GM12878 (cell line): ENCODE measurements around the gene C1orf146. TPM values are rescaled to one million over a fixed set of nuclear protein-coding genes. Genes with fewer than 3 reads are reported as not detected.

Experiments used
- ATAC-seq: fragments of 200-7000 bp; cut with Tn5 transposase; 3 replicates; pipeline ENCODE4 v1.9.1; 2020; ENCODE audit warnings: mild to moderate bottlenecking, moderate library complexity
- Bru-seq: library from RNA; stranded (reverse); fragments of 400-500 nt; gene quantifications from one replicate; lab custom pipeline; 2021; lab: Mats Ljungman, UMichigan
- BruChase-seq, 2 experiments: library from RNA; stranded (reverse); fragments of 400-500 nt; gene quantifications; one replicate each; lab custom pipeline; 2021; lab: Mats Ljungman, UMichigan
- BruUV-seq: library from RNA; stranded (reverse); fragments of 400-500 nt; replicated peaks from 2 replicates; lab custom pipeline; 2021; lab: Mats Ljungman, UMichigan
- CTCF ChIA-PET: fragments of 300-600 bp; sonication (Branson Sonifier 250); formaldehyde crosslinking; extraction: SDS; loops from one replicate; lab custom pipeline; 2021; ENCODE audit warnings: inconsistent platforms; lab: Yijun Ruan, JAX
- POLR2A ChIA-PET: fragments of 350-600 bp; formaldehyde crosslinking; extraction: SDS; loops from one replicate; lab custom pipeline; 2021; ENCODE audit warnings: inconsistent platforms; lab: Charles Lee
- RAD21 ChIA-PET: fragments of 300-600 bp; sonication (Branson Sonifier 250); formaldehyde crosslinking; loops from one replicate; lab custom pipeline; 2023; ENCODE audit warnings: antibody characterized with exemption; ENCODE audit not compliant: unreplicated experiment; lab: Charles Lee
- SMC1A ChIA-PET: fragments of 300-600 bp; sonication (Branson Sonifier 250); formaldehyde crosslinking; loops from one replicate; lab custom pipeline; 2023; ENCODE audit not compliant: unreplicated experiment, uncharacterized antibody; lab: Charles Lee
- DNase-seq: peaks from one replicate; pipeline ENCODE4 v3.0.0-alpha.2; 2011; ENCODE audit warnings: low read depth, low spot score
- FAIRE-seq: peaks from 3 replicates; lab custom pipeline; 2011; peaks lifted over from hg19 to GRCh38; lab: Jason Lieb, UNC
- H2AFZ ChIP-seq: 2 replicates; pipeline ENCODE4 v1.6.0; 2011; ENCODE audit warnings: low read depth, low read length, control low read depth; ENCODE audit not compliant: control insufficient read depth
- H3K27ac ChIP-seq: 2 replicates; pipeline ENCODE4 v1.5.1; 2011; ENCODE audit warnings: control low read depth; ENCODE audit not compliant: control insufficient read depth, insufficient read depth
- H3K27me3 ChIP-seq, 2 experiments: replicated peaks in 1 of 2; 2 replicates each; pipeline versions ENCODE4 v1.6.0 to v1.6.1; 2011; ENCODE audit warnings: low read length in 1 of 2; ENCODE audit not compliant: control insufficient read depth in 2 of 2, insufficient read depth in 2 of 2
- H3K36me3 ChIP-seq, 2 experiments: 2 replicates each; pipeline ENCODE4 v1.5.1; 2011; ENCODE audit warnings: low read length in 1 of 2; ENCODE audit not compliant: control insufficient read depth in 2 of 2, insufficient read depth in 2 of 2
- H3K4me1 ChIP-seq: 2 replicates; pipeline ENCODE4 v1.6.1; 2011; ENCODE audit warnings: mild to moderate bottlenecking, low read length, moderate library complexity, mixed read lengths; ENCODE audit not compliant: control insufficient read depth, insufficient read depth
- H3K4me2 ChIP-seq: 2 replicates; pipeline ENCODE4 v1.6.0; 2011; ENCODE audit warnings: control low read depth; ENCODE audit not compliant: control insufficient read depth, insufficient read depth
- H3K4me3 ChIP-seq: fragments of 200-600 bp; sonication (generic); 2 replicates; pipeline ENCODE4 v1.5.1; 2016
- H3K79me2 ChIP-seq: 2 replicates; pipeline ENCODE4 v1.6.0; 2011; ENCODE audit warnings: low read length; ENCODE audit not compliant: control insufficient read depth, insufficient read depth
- H3K9ac ChIP-seq: 2 replicates; pipeline ENCODE4 v1.8.0; 2011; ENCODE audit warnings: low read length, control low read depth, mixed read lengths; ENCODE audit not compliant: control insufficient read depth, insufficient read depth
- H3K9me3 ChIP-seq: replicated peaks from 3 replicates; pipeline ENCODE4 v1.5.1; 2011; ENCODE audit warnings: mild to moderate bottlenecking, low read length; ENCODE audit not compliant: control insufficient read depth, insufficient read depth
- H4K20me1 ChIP-seq: 2 replicates; pipeline ENCODE4 v1.6.0; 2011; ENCODE audit not compliant: control insufficient read depth, insufficient read depth
- BCL3 ChIP-seq: IDR thresholded peaks from 2 replicates; pipeline ENCODE4 v1.6.1; 2011; ENCODE audit warnings: borderline replicate concordance, low read depth, mild to moderate bottlenecking, moderate library complexity, low read length; ENCODE audit not compliant: insufficient read depth, poor library complexity, severe bottlenecking
- BHLHE40 ChIP-seq, 2 experiments: fragments of 450-650 bp in 1 of 2; IDR thresholded peaks; 2 replicates each; pipeline ENCODE4 v1.6.1; 2011 to 2017; ENCODE audit warnings: low read depth in 2 of 2, borderline replicate concordance in 1 of 2, improper control_type of control experiment in 1 of 2, low read length in 1 of 2, mild to moderate bottlenecking in 1 of 2
- CBX5 ChIP-seq: sonication (generic); IDR thresholded peaks from 2 replicates; pipeline ENCODE4 v1.6.1; 2016; ENCODE audit warnings: low read depth, moderate library complexity, mild to moderate bottlenecking, inconsistent platforms
- CEBPZ ChIP-seq: fragments of 150-350 bp; IDR thresholded peaks from 2 replicates; pipeline ENCODE4 v1.6.1; 2016; ENCODE audit warnings: low read depth, low read length
- CTCF ChIP-seq, 3 experiments: IDR thresholded peaks in 2 of 3; conservative IDR thresholded peaks in 1 of 3; 2 replicates each; pipeline ENCODE4 v1.5.1; 2011; ENCODE audit warnings: low read depth in 3 of 3, low read length in 3 of 3, mild to moderate bottlenecking in 3 of 3, control low read depth in 2 of 3, moderate library complexity in 2 of 3, inconsistent platforms in 1 of 3, mixed read lengths in 1 of 3; ENCODE audit not compliant: control insufficient read depth in 2 of 3, insufficient read depth in 1 of 3; ENCODE audit errors: extremely low read depth in 1 of 3
- MYC ChIP-seq: IDR thresholded peaks from 2 replicates; pipeline ENCODE4 v1.6.1; 2011; ENCODE audit warnings: mild to moderate bottlenecking, low read length, moderate library complexity, inconsistent platforms; ENCODE audit not compliant: insufficient read depth, insufficient replicate concordance, insufficient read length, severe bottlenecking
- POLR2AphosphoS2 ChIP-seq: IDR thresholded peaks from 2 replicates; pipeline ENCODE4 v1.6.1; 2011; ENCODE audit warnings: low read depth, mild to moderate bottlenecking, low read length, improper control_type of control experiment, moderate library complexity
- ZBTB40 ChIP-seq: fragments of 450-650 bp; IDR thresholded peaks from 2 replicates; pipeline ENCODE4 v1.6.1; 2016; ENCODE audit warnings: mild to moderate bottlenecking, moderate library complexity, borderline replicate concordance
- WGBS: methylation state at CpG from one replicate; pipeline ENCODE4 v1.1.6; 2016; ENCODE audit warnings: low lambda C conversion rate; ENCODE audit not compliant: insufficient replicate concordance, insufficient coverage; ENCODE audit errors: missing lambda C conversion rate; 5-methylcytosine and 5-hydroxymethylcytosine counted together
- in situ Hi-C: fragments of 300-500 bp; cut with MboI; formaldehyde crosslinking; loops from 9 replicates; pipeline ENCODE4 v1.14.3; 2018; ENCODE audit warnings: mixed read lengths
- intact Hi-C: fragments of 100-400 bp; cut with micrococcal nuclease; formaldehyde crosslinking; loops from one replicate; pipeline ENCODE4 v1.14.2; 2022; ENCODE audit not compliant: unreplicated experiment
- long read RNA-seq, 2 experiments: library from polyadenylated mRNA; unstranded; transcript quantifications; one replicate each; pipeline ENCODE4 v2.0.0, GENCODE V29; 2019 to 2020
- polyA minus RNA-seq, 3 experiments: library from RNA; depleted of rRNA, polyadenylated mRNA; stranded (reverse); fragments of >200 nt; gene quantifications; 2 replicates each; pipeline ENCODE4 v1.2.3, GENCODE V29; 2011
- polyA plus RNA-seq, 11 experiments: library from polyadenylated mRNA; depleted of rRNA in 4 of 11; unstranded in 6 of 11; stranded (reverse) in 5 of 11; fragments of >200 nt; fragmentation: Nextera tagmentation in 4 of 11; fragmentation: Illumina TruSeq in 1 of 11; extraction: Ambion mirVana in 4 of 11; extraction: Trizol in 1 of 11; gene quantifications; 1 replicate in 1 of 11; 2 replicates in 10 of 11; pipeline versions ENCODE4 v1.2.1 to v1.2.3, GENCODE V29; 2011 to 2016; ENCODE audit warnings: inconsistent platforms in 2 of 11, missing spikeins in 2 of 11, low read depth in 1 of 11
- total RNA-seq, 4 experiments: library from RNA; depleted of rRNA in 3 of 4; stranded (reverse); fragments of >200 nt in 3 of 4; fragmentation: Illumina TruSeq in 1 of 4; extraction: Trizol in 1 of 4; gene quantifications; 2 replicates each; pipeline versions ENCODE4 v1.2.1 to v1.2.3, GENCODE V29; 2013 to 2021

The C1orf146 gene
- not detected in 2 replicates for total RNA-seq (2013; cell fraction: nucleolus; rRNA removed)
- total RNA-seq (2014; rRNA removed) (not detected in 2 replicates), total RNA-seq (2014; rRNA removed; fragmentation: Illumina TruSeq; extraction: Trizol) (not detected in 2 replicates), total RNA-seq (2021) (not detected in 2 replicates), polyA plus RNA-seq (2011; rRNA removed) (not detected in 2 replicates), polyA plus RNA-seq (2014; fragmentation: Illumina TruSeq; extraction: Trizol) (not detected in 2 replicates), polyA plus RNA-seq (2014; fragmentation: Nextera tagmentation; extraction: Ambion mirVana) (not detected), polyA plus RNA-seq (2014; rRNA removed) (not detected in 2 replicates), polyA plus RNA-seq (2016; fragmentation: Nextera tagmentation; extraction: Ambion mirVana) (not detected), polyA minus RNA-seq (2011; rRNA and poly(A)+ RNA removed) (not detected in 2 replicates), Bru-seq, nascent RNA (not detected), BruChase-seq, experiment 1, labeled RNA remaining after a 6-hour chase (not detected), BruChase-seq, experiment 2, labeled RNA remaining after a 2-hour chase (percentile 3 among the genes with signal in this experiment)
- polyA plus RNA-seq (2011; ENCODE audit: low read depth) = not detected
- polyA plus RNA-seq (2011; cell fraction: cytosol; rRNA removed) = not detected in 2 replicates
- polyA plus RNA-seq (2011; cell fraction: nucleus; rRNA removed) = not detected in 2 replicates
- polyA plus RNA-seq (2012) = not detected in 2 replicates
- not detected in 2 replicates for polyA minus RNA-seq (2011; cell fraction: cytosol; rRNA and poly(A)+ RNA removed)
- not detected in 2 replicates for polyA minus RNA-seq (2011; cell fraction: nucleus; rRNA and poly(A)+ RNA removed)
- long read RNA-seq, experiment 1 = 0 reads
- long read RNA-seq, experiment 2 = 0 reads

- H3K4me3 ChIP-seq = no peak within 1 kb of the TSS
- H3K9ac ChIP-seq = no peak within 1 kb of the TSS
- FAIRE-seq (no peak), ATAC-seq (no peak), DNase-seq (no peak)
- H3K9me3 ChIP-seq = no peaks in the 10 kb centered on the region
- no peaks in the 10 kb centered on the region for H3K36me3 ChIP-seq
- no peak within 1 kb of the TSS for H2AFZ ChIP-seq
- RAD21 ChIA-PET = no interaction called here
- CTCF ChIA-PET = no interaction called here
- no peak within 1 kb of the TSS for H3K4me2 ChIP-seq
- H3K4me1 ChIP-seq = no peaks in the 10 kb centered on the region
- 74% methylated on average over 27 of the region's 27 CpGs for WGBS
- in situ Hi-C loops = no loop called here
- POLR2A ChIA-PET = no interaction called here
- H4K20me1 ChIP-seq = no peaks in the 10 kb centered on the region
- H3K79me2 ChIP-seq = no peaks in the 10 kb centered on the region
- SMC1A ChIA-PET = no interaction called here
- BruUV-seq = no TSS peak
- no peak within 1 kb of the TSS for H3K27ac ChIP-seq
- no peaks in the 10 kb centered on the region for H3K27me3 ChIP-seq
- intact Hi-C loops = no loop called here
- no peak for TF ChIP-seq ZBTB40
- no peak for TF ChIP-seq MYC
- TF ChIP-seq CTCF (IDR thresholded peaks at IDR 0.05 in 2 of 3, conservative IDR thresholded peaks at IDR 0.05 in 1 of 3; ENCODE audit: control insufficient read depth in 2 of 3, extremely low read depth in 1 of 3, insufficient read depth in 1 of 3, low read depth in 3 of 3, low read length in 3 of 3) = no peak
- no peak for TF ChIP-seq CEBPZ
- TF ChIP-seq POLR2AphosphoS2 = no peak
- no peak for TF ChIP-seq CBX5
- TF ChIP-seq BCL3 = no peak
- no peak for TF ChIP-seq BHLHE40 (IDR thresholded peaks at IDR 0.05; ENCODE audit: borderline replicate concordance in 1 of 2, low read depth in 2 of 2, low read length in 1 of 2)
Measured at GRCh38 chr1:92217721-92218120, at the start of gene C1orf146. Gene C1orf146 (plus strand): TSS chr1:92217915. CDS start chr1:92231421, 13,506 bp downstream.
